A673 (cell line): ENCODE measurements around the gene SCUBE1.

Experiments
- EZH2 ChIP-seq: fragments of 200-600 bp; sonication (generic); IDR thresholded peaks from 2 replicates; pipeline ENCODE4 v1.6.1; 2017; ENCODE audit warnings: borderline replicate concordance, low read depth, mild to moderate bottlenecking, mixed read lengths, antibody characterized with exemption, low read length; ENCODE audit not compliant: poor library complexity, severe bottlenecking
- TF ChIP-seq, protein P1 (sequence below): fragments of 300-800, 200-600 bp; sonication (generic); conservative IDR thresholded peaks from 2 replicates; pipeline ENCODE4 v1.5.1; 2017; ENCODE audit warnings: low read depth, mild to moderate bottlenecking, antibody characterized with exemption, low read length, moderate library complexity, mixed read lengths

DNA sequence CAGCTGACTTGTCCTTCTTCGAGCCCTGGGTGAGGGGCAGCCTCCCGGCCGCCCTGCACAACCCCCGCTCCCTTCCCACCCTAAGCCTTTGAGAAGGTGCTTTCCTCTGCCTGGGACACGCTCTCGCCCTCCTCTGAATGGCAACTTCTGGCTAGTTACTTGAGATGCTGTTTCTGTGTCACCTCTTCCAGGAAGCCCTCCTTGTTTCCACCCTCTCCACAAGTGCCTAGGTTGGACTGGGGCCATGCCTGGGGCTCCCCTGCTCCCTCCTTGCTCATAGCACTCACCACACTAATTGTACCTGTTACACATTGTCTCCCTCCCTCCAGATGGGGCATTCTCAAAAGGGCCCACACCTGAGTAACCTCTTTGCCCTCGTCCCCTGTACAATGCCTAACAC lies 72.2 kb downstream of the SCUBE1 start:
- TF ChIP-seq, protein P1, sequence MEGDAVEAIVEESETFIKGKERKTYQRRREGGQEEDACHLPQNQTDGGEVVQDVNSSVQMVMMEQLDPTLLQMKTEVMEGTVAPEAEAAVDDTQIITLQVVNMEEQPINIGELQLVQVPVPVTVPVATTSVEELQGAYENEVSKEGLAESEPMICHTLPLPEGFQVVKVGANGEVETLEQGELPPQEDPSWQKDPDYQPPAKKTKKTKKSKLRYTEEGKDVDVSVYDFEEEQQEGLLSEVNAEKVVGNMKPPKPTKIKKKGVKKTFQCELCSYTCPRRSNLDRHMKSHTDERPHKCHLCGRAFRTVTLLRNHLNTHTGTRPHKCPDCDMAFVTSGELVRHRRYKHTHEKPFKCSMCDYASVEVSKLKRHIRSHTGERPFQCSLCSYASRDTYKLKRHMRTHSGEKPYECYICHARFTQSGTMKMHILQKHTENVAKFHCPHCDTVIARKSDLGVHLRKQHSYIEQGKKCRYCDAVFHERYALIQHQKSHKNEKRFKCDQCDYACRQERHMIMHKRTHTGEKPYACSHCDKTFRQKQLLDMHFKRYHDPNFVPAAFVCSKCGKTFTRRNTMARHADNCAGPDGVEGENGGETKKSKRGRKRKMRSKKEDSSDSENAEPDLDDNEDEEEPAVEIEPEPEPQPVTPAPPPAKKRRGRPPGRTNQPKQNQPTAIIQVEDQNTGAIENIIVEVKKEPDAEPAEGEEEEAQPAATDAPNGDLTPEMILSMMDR, result no peak
- no peak for TF ChIP-seq EZH2
